Midbrain (tissue), 1 donor: ENCODE measurements around the gene CCSAP.
"Not testable (repeated sequence)": the region's sequence is repeated elsewhere in the genome, so short reads cannot be mapped to it uniquely, and the experiment has no call there.

Source experiments
- DNase-seq: peaks from one replicate; lab custom pipeline; 2025; lab: John Stamatoyannopoulos, UW

The CCSAP gene

GRCh38 chr1:229325853-229326487 lies 16.9 kb downstream of the CCSAP start:
- DNase-seq = no peak

- DNase-seq = no peak
Measured at GRCh38 chr1:229325401-229325800, 17.4 kb downstream of the CCSAP start.

- DNase-seq = no peak
Measured at GRCh38 chr1:229323885-229324553, 18.8 kb downstream of the CCSAP start.

GRCh38 chr1:229323201-229323600 lies 19.6 kb downstream of the CCSAP start:
- DNase-seq = no peak

GRCh38 chr1:229319487-229319886 lies 23.4 kb downstream of the CCSAP start:
- no peak for DNase-seq

- no peak for DNase-seq
Measured at GRCh38 chr1:229318056-229318455, 24.8 kb downstream of the CCSAP start.

- no peak for DNase-seq
Measured at GRCh38 chr1:229316166-229316565, 26.7 kb downstream of the CCSAP start.

- DNase-seq = no peak
Measured at GRCh38 chr1:229310833-229311232, 32.0 kb downstream of the CCSAP start.

- no peak for DNase-seq
Measured at GRCh38 chr1:229309684-229310083, 33.2 kb downstream of the CCSAP start.

- DNase-seq = no peak
Measured at GRCh38 chr1:229309074-229309473, 33.8 kb downstream of the CCSAP start.

- no peak for DNase-seq
Measured at GRCh38 chr1:229305392-229305791, 37.5 kb downstream of the CCSAP start.

GRCh38 chr1:229303855-229304254 lies 39.0 kb downstream of the CCSAP start:
- DNase-seq = no peak

GRCh38 chr1:229302740-229303139 lies 40.1 kb downstream of the CCSAP start:
- DNase-seq = no peak

- DNase-seq = no peak
Measured at GRCh38 chr1:229300099-229300757, 42.6 kb downstream of the CCSAP start.

- no peak for DNase-seq
Measured at GRCh38 chr1:229298887-229299503, 43.9 kb downstream of the CCSAP start.

- DNase-seq = no peak
Measured at GRCh38 chr1:229298420-229298819, 44.4 kb downstream of the CCSAP start.

GRCh38 chr1:229297746-229298145 lies 45.1 kb downstream of the CCSAP start:
- no peak for DNase-seq

- no peak for DNase-seq
Measured at GRCh38 chr1:229296541-229296941, 46.3 kb downstream of the CCSAP start.

GRCh38 chr1:229295745-229296144 lies 47.1 kb downstream of the CCSAP start:
- no peak for DNase-seq

GRCh38 chr1:229293528-229294204 lies 49.2 kb downstream of the CCSAP start:
- DNase-seq = no peak

- DNase-seq = not testable (repeated sequence)
Measured at GRCh38 chr1:229291686-229292085, 51.2 kb downstream of the CCSAP start.

GRCh38 chr1:229288516-229288915 lies 54.3 kb downstream of the CCSAP start:
- no peak for DNase-seq
